K562 (cell line): Measurements from ENCODE around the gene UTP25. TPM values are rescaled to one million over a fixed set of nuclear protein-coding genes. Genes with fewer than 3 reads are reported as not detected.

Experiments used
- ATAC-seq: fragments of 200-7000 bp; cut with Tn5 transposase; 3 replicates; pipeline ENCODE4 v1.9.1; 2020; ENCODE audit warnings: moderate library complexity
- BruUV-seq: library from RNA; stranded (reverse); fragments of 400-500 nt; replicated peaks from 2 replicates; lab custom pipeline; 2021; lab: Mats Ljungman, UMichigan
- CTCF ChIA-PET: fragments of 300-600 bp; formaldehyde crosslinking; extraction: SDS; loops from one replicate; lab custom pipeline; 2021; ENCODE audit warnings: low intra/inter-chr PET ratio; lab: Yijun Ruan, JAX
- POLR2A ChIA-PET: fragments of 300-600, 350-650 bp; sonication (Branson Sonifier 250); formaldehyde crosslinking; extraction: SDS; loops from one replicate; lab custom pipeline; 2021; ENCODE audit warnings: antibody characterized with exemption, inconsistent platforms; lab: Yijun Ruan, JAX
- DNase-seq, 4 experiments: peaks; one replicate each; pipeline versions ENCODE4 v3.0.0 to v3.0.0-alpha.2; 2011 to 2018; ENCODE audit warnings: low spot score in 3 of 4, mixed read lengths in 3 of 4; ENCODE audit errors: extremely low read depth in 1 of 4
- FAIRE-seq: peaks from 2 replicates; lab custom pipeline; 2011; peaks lifted over from hg19 to GRCh38; lab: Jason Lieb, UNC
- H2AFZ ChIP-seq: 2 replicates; pipeline ENCODE4 v1.6.0; 2011; ENCODE audit warnings: low read depth, low read length, control low read depth, inconsistent platforms
- H3K27ac ChIP-seq: fragments of 200-600 bp; 3 replicates; pipeline ENCODE4 v1.8.0; 2011; ENCODE audit warnings: low read depth, mild to moderate bottlenecking, control low read depth, inconsistent platforms, low read length, moderate library complexity, mixed read lengths; ENCODE audit errors: extremely low read depth
- H3K27me3 ChIP-seq, 2 experiments: fragments of 300-600 bp in 1 of 2; 2 replicates in 1 of 2; 3 replicates in 1 of 2; pipeline versions ENCODE4 v1.6.0 to v1.8.0; 2011; ENCODE audit warnings: inconsistent platforms in 2 of 2, low read length in 2 of 2, mild to moderate bottlenecking in 1 of 2, mixed read lengths in 1 of 2, moderate library complexity in 1 of 2; ENCODE audit not compliant: control insufficient read depth in 2 of 2, insufficient read depth in 2 of 2
- H3K36me3 ChIP-seq: fragments of 300-600 bp; 3 replicates; pipeline ENCODE4 v1.8.0; 2011; ENCODE audit warnings: mild to moderate bottlenecking, low read length, inconsistent platforms; ENCODE audit not compliant: control insufficient read depth, insufficient read depth
- H3K4me1 ChIP-seq, 2 experiments: fragments of 200-600 bp in 1 of 2; replicated peaks in 1 of 2; 2 replicates in 1 of 2; 3 replicates in 1 of 2; pipeline versions ENCODE4 v1.5.1 to v1.8.0; 2011; ENCODE audit warnings: inconsistent platforms in 2 of 2, low read length in 2 of 2, mild to moderate bottlenecking in 1 of 2, mixed read lengths in 1 of 2, moderate library complexity in 1 of 2; ENCODE audit not compliant: control insufficient read depth in 2 of 2, insufficient read depth in 2 of 2
- H3K4me2 ChIP-seq: 2 replicates; pipeline ENCODE4 v1.6.1; 2011; ENCODE audit warnings: low read length, control low read depth, inconsistent platforms, mixed read lengths; ENCODE audit not compliant: insufficient read depth
- H3K4me3 ChIP-seq: fragments of 200-600 bp; sonication (generic), shearing (Covaris generic); 2 replicates; pipeline ENCODE4 v1.5.1; 2016; ENCODE audit warnings: control low read depth, inconsistent platforms
- H3K79me2 ChIP-seq: fragments of 200-600 bp; 3 replicates; pipeline ENCODE4 v1.8.0; 2011; ENCODE audit warnings: low read length, inconsistent platforms; ENCODE audit not compliant: control insufficient read depth, insufficient read depth
- H3K9ac ChIP-seq, 2 experiments: 2 replicates each; pipeline versions ENCODE4 v1.6.0 to v1.6.1; 2011; ENCODE audit warnings: low read depth in 2 of 2, low read length in 2 of 2, control low read depth in 1 of 2, inconsistent platforms in 1 of 2, mild to moderate bottlenecking in 1 of 2, mixed read lengths in 1 of 2; ENCODE audit not compliant: insufficient read depth in 1 of 2
- H3K9me1 ChIP-seq: one replicate; pipeline ENCODE4 v1.6.0; 2011; ENCODE audit warnings: inconsistent platforms, mild to moderate bottlenecking, low read length, moderate library complexity; ENCODE audit not compliant: control insufficient read depth, insufficient read depth
- H3K9me3 ChIP-seq: replicated peaks from 2 replicates; pipeline ENCODE4 v1.5.1; 2011; ENCODE audit warnings: low read depth, low read length, inconsistent platforms; ENCODE audit not compliant: control insufficient read depth, insufficient read depth
- H4K20me1 ChIP-seq: replicated peaks from 2 replicates; pipeline ENCODE4 v1.6.1; 2011; ENCODE audit warnings: low read length, inconsistent platforms, mixed read lengths; ENCODE audit not compliant: control insufficient read depth, insufficient read depth
- CHD4 ChIP-seq: fragments of 200-600 bp; sonication (generic); IDR thresholded peaks from 3 replicates; pipeline ENCODE4 v1.6.1; 2012; ENCODE audit warnings: low read depth, mild to moderate bottlenecking, mixed read lengths, low read length, inconsistent platforms; ENCODE audit not compliant: insufficient read depth, insufficient replicate concordance, poor library complexity, severe bottlenecking
- POLR2G ChIP-seq: fragments of 200-400 bp; formaldehyde crosslinking; IDR thresholded peaks from 2 replicates; pipeline ENCODE4 v1.6.1; 2017; ENCODE audit warnings: low read depth, mild to moderate bottlenecking, antibody characterized with exemption, low read length, moderate library complexity
- ZNF644 ChIP-seq: fragments of 200-800 bp; sonication (Bioruptor generic); IDR thresholded peaks from 2 replicates; pipeline ENCODE4 v1.6.1; 2016; ENCODE audit warnings: low read depth, missing genetic modification characterization, missing compliant biosample characterization
- WGBS: fragments of 100-300 bp; shearing (Covaris generic); methylation state at CpG from one replicate; pipeline ENCODE4 v1.1.6; 2016; ENCODE audit warnings: low coverage, mixed read lengths; ENCODE audit not compliant: insufficient coverage; ENCODE audit errors: missing lambda C conversion rate; 5-methylcytosine and 5-hydroxymethylcytosine counted together
- in situ Hi-C: fragments of 300-500 bp; cut with MboI; formaldehyde crosslinking; loops from 4 replicates; pipeline ENCODE4 v1.15.0; 2018; ENCODE audit warnings: inconsistent platforms, mixed read lengths
- intact Hi-C: fragments of 100-400 bp; cut with micrococcal nuclease; formaldehyde crosslinking; loops from 2 replicates; pipeline ENCODE4 v1.14.2; 2022
- polyA plus RNA-seq, 8 experiments: library from polyadenylated mRNA; depleted of rRNA in 4 of 8; stranded (reverse) in 5 of 8; unstranded in 3 of 8; fragments of >200 nt; fragmentation: Nextera tagmentation in 2 of 8; fragmentation: Illumina TruSeq in 1 of 8; extraction: Ambion mirVana in 2 of 8; extraction: Trizol in 1 of 8; gene quantifications; 2 replicates each; pipeline versions ENCODE4 v1.2.1 to v1.2.3, GENCODE V29; 2011 to 2014; ENCODE audit warnings: inconsistent platforms in 1 of 8, missing spikeins in 1 of 8
- total RNA-seq, 7 experiments: library from RNA; depleted of rRNA in 6 of 7; stranded (reverse); fragments of >200 nt in 6 of 7; fragmentation: Illumina TruSeq in 2 of 7; extraction: Trizol in 2 of 7; gene quantifications; 2 replicates each; pipeline versions ENCODE4 v1.2.1 to v1.2.3, GENCODE V29; 2011 to 2021; ENCODE audit warnings: low replicate concordance in 1 of 7
- TF ChIP-seq, protein P1 (sequence below): fragments of 250-450 bp; sonication (Bioruptor Pico); IDR thresholded peaks from 2 replicates; pipeline ENCODE4 v1.5.0; 2020; ENCODE audit warnings: mild to moderate bottlenecking

UTP25 gene
- total and polyA plus RNA-seq, 9 of the 15 experiments (the other 6 are each of a cell fraction or from before 2014, with no cell fraction given) = 5.7 to 17.6 (median 12.0) TPM

DNA sequence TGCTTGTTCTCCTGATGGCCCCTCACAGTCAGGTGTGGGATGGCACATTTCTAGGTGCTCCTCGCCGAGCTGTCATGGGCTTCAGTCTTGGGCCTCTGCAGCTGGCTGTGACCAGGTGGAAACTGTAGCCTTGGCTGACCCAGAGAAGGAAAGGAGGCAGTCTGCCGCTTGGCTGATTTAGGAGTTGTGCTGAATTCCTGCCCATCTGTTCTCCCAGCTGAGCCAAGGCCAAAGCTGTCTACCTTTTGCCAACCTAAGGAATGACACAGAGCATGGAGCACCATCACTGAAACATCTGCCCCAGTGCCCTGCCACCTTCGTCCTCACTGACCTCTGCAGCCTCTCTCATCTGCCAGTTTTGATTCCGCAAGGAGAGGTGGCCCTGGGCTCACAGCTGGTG lies 27.9 kb downstream of the UTP25 start (continued):
- no peak for TF ChIP-seq CHD4
- TF ChIP-seq ZNF644 (tag) = no peak

DNA sequence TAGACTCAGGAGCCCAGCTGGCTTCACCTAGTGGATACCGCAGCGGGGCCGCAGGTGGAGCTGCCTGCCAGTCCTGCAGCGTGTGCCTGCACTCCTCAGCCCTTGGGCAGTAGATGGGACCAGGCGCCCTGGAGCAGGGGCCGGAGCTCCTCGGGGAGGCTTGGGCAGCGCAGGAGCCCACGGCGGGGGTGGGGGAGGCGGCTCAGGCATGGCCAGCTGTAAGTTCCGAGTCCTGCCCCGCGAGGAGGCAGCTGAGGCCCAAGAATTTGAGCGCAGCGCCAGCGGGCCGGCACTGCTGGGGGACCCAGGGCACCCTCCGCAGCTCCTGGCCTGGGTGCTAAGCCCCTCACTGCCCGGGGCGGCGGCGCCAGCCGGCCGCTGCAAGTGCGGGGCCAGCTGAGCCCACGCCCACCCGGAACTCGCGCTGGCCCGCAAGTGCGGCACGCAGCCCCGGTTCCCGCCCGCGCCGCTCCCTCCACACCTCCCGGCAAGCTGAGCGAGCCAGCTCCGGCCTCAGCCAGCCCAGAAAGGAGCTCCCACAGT lies 30.9 kb downstream of the UTP25 start:
- ATAC-seq (no peak), FAIRE-seq (no peak)
- in situ Hi-C loops = loop anchor here (10.0 to 25.0 kb wide), 2 partner anchors 456 to 1279 kb away; partner anchors contain the start of gene KCNH1

More for the DNA sequence above, 30.9 kb downstream of the UTP25 start:
- TF ChIP-seq, protein P1, sequence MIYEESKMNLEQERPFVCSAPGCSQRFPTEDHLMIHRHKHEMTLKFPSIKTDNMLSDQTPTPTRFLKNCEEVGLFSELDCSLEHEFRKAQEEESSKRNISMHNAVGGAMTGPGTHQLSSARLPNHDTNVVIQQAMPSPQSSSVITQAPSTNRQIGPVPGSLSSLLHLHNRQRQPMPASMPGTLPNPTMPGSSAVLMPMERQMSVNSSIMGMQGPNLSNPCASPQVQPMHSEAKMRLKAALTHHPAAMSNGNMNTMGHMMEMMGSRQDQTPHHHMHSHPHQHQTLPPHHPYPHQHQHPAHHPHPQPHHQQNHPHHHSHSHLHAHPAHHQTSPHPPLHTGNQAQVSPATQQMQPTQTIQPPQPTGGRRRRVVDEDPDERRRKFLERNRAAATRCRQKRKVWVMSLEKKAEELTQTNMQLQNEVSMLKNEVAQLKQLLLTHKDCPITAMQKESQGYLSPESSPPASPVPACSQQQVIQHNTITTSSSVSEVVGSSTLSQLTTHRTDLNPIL (CRISPR knock-in tag) = no peak
- TF ChIP-seq POLR2G = peak; percentile 29; the same call in 1 of the 2 replicates
- TF ChIP-seq, all 486 proteins: peak for 1
- H3K9ac ChIP-seq = no peak overlapping the region
- H3K27ac ChIP-seq = no peak overlapping the region
- no peak overlapping the region for H3K4me3 ChIP-seq
- no peak for DNase-seq
- H3K4me1 ChIP-seq = no peaks in the 10 kb centered on the region
- CTCF ChIA-PET = no interaction called here
- POLR2A ChIA-PET = interaction anchor here (1.0 to 1.7 kb wide), 2 partner anchors 13 to 18 kb away, joined by 3 to 9 read pairs; no protein-coding TSS in a partner anchor
- BruUV-seq = no TSS peak
- 80% methylated on average over 31 of the region's 41 CpGs for WGBS
- H3K4me2 ChIP-seq = no peak overlapping the region
- no peaks in the 10 kb centered on the region for H3K79me2 ChIP-seq
- H2AFZ ChIP-seq = no peak overlapping the region
- no peaks in the 10 kb centered on the region for H3K9me3 ChIP-seq
- H3K27me3 ChIP-seq = peaks cover 2 to 14% of the 10 kb centered on the region in 2 experiments; a peak in 3 of 5 replicates
- intact Hi-C loops = no loop called here
- H3K9me1 ChIP-seq = no peaks in the 10 kb centered on the region
- peaks cover 9% of the 10 kb centered on the region; the same call in 2 of the 3 replicates for H3K36me3 ChIP-seq
- no peaks in the 10 kb centered on the region for H4K20me1 ChIP-seq
